GM12891 (cell line): Measurements from ENCODE around the gene FYTTD1.

Experiments
- PAX5 ChIP-seq: IDR thresholded peaks from 2 replicates; pipeline ENCODE4 v1.6.1; 2011; ENCODE audit warnings: low read length, moderate library complexity, mild to moderate bottlenecking; ENCODE audit not compliant: insufficient read depth, severe bottlenecking
- POLR2AphosphoS5 ChIP-seq: IDR thresholded peaks from 2 replicates; pipeline ENCODE4 v1.6.1; 2011; ENCODE audit warnings: low read depth, low read length, control low read depth

DNA sequence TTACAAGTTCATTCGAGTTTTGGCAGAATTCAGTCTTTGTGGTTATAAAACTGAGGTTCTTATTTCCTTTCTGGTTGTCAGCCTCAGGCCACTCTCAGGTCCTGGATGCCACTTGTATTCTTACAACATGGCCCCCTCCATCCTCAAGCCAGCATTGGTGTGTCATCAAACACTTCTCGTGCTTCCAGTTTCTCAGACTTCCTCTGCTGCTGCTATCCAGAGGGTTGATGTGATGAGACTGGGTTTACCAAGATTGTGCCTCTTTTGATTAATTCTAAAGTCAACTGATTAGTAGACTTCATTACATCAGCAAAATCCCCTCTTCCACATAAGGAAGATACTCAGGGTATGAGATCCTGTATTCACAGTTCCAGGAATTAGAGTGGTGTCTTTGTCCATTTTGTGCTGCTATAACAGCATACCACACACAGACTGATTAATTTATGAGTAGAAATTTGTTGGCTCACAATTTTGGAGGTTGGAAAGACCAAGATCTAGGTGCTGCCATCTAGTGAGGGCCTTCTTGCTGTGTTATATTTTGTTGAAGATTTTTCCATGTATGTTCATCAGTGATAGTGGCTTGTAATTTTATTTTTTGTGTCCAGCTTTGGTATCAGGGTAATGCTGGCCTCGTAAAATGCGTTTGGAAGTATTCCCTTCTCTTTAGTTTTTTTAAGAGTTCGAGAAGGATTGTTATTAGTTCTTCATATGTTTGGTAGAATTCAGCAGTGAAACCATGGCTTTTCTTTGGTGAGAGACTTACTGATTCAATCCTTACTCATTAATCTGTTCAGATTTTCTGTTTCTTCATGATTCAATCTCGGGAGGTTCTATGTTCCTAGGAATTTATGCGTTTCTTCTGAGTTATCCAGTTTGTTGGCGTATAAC lies 52.5 kb downstream of the FYTTD1 start:
- TF ChIP-seq POLR2AphosphoS5 (no peak), PAX5 (no peak)
